HL-60 (cell line): ENCODE results near the gene SLC2A2.

Experiments used
- CTCF ChIP-seq: IDR thresholded peaks from one replicate; pipeline ENCODE4 v1.5.1; 2011; ENCODE audit warnings: low read length, control low read depth, inconsistent platforms; ENCODE audit not compliant: insufficient read depth
- GABPA ChIP-seq: IDR thresholded peaks from 2 replicates; pipeline ENCODE4 v1.6.1; 2012; ENCODE audit warnings: low read depth
- POLR2AphosphoS5 ChIP-seq: IDR thresholded peaks from 2 replicates; pipeline ENCODE4 v1.6.1; 2012; ENCODE audit warnings: low read depth
- REST ChIP-seq: IDR thresholded peaks from 2 replicates; pipeline ENCODE4 v1.6.1; 2012; ENCODE audit warnings: low read depth; ENCODE audit not compliant: insufficient replicate concordance
- SPI1 ChIP-seq: IDR thresholded peaks from 2 replicates; pipeline ENCODE4 v1.6.1; 2012; ENCODE audit warnings: low read depth, mild to moderate bottlenecking, borderline replicate concordance

GRCh38 chr3:170980399-170980798 lies 46.1 kb downstream of the SLC2A2 start:
- TF ChIP-seq CTCF (no peak), POLR2AphosphoS5 (no peak), REST (no peak), SPI1 (no peak), GABPA (no peak)
